Sciatic nerve (tissue), 2 donors: ENCODE results near the gene NPSR1. TPM values are rescaled to one million over a fixed set of nuclear protein-coding genes. Genes with fewer than 3 reads are reported as not detected.

ENCODE experiments used
- ATAC-seq: fragments of 200-7000 bp; cut with Tn5 transposase; one replicate; pipeline ENCODE4 v1.9.1; 2020; ENCODE audit warnings: mild to moderate bottlenecking, moderate library complexity
- DNase-seq: peaks from one replicate; pipeline ENCODE4 v3.0.0-alpha.2; 2020; ENCODE audit warnings: low spot score
- intact Hi-C: fragments of 100-400 bp; cut with DNase I; formaldehyde crosslinking; loops from one replicate; pipeline ENCODE4 v1.14.2; 2022
- total RNA-seq: library from RNA; stranded (reverse); fragmentation: NEBNext Ultra II Directional; extraction: Animal tissue kit (Norgen Biotek cat#: 25700); gene quantifications from one replicate; pipeline ENCODE4 v1.2.1, GENCODE V29; 2021
- donor health status: DM: no; HTN: no; CAD: no.
- donor health status: DM: no; HTN: no; CAD: no.

The NPSR1 gene
- total RNA-seq, 1 donor from 2014 or later, result not detected

GRCh38 chr7:34709771-34710170 is 51.8 kb downstream of the NPSR1 start:
- intact Hi-C loops, result no loop called here
- ATAC-seq (no peak), DNase-seq (no peak)

DNA sequence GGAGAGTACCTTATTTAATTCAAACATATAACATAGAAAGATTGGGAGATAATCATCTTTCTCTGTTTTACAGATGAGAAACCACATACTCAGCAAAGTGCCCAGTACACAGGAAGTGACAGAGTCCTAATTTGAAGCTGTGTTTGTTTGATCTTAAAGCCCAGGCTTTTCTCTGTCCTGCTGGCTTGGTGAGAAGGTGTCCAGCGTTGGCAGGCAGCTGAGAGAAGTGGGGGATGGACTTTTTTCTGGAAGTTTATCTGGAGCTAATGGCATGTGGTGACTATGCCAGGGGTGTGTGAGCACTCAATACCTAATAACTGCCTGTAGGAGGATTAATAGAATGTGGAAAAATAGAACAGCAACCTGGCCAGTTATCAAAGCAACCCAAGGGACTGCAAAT is 60.8 kb downstream of the NPSR1 start:
- DNase-seq (no peak), ATAC-seq (no peak)
- intact Hi-C loops, result no loop called here

GRCh38 chr7:34719636-34720035 is 61.6 kb downstream of the NPSR1 start:
- ATAC-seq (no peak), DNase-seq (no peak)
- intact Hi-C loops, result no loop called here

- DNase-seq (no peak), ATAC-seq (no peak)
- intact Hi-C loops, result no loop called here
Measured at GRCh38 chr7:34720289-34720688, 62.3 kb downstream of the NPSR1 start.

DNA sequence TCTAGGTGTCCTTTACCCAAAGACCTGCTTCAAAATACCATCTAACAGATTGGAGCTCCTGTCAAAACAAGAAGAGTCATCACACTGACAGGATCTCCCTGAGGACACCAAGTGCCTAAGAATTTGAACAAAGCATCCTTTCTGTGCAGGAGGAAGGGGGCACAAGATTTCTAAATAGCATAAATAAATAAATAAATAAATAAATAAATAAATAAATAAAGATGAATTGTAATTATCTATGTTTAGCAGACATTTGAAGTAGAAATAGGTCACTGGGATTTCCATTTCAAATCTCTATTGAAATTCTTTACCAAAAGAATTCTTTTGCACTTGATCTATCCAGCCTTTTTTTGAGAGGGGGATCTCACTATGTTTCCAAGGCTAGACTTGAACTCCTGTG is 65.3 kb downstream of the NPSR1 start:
- intact Hi-C loops, result no loop called here
- ATAC-seq, result no peak
- DNase-seq, result no peak

DNA sequence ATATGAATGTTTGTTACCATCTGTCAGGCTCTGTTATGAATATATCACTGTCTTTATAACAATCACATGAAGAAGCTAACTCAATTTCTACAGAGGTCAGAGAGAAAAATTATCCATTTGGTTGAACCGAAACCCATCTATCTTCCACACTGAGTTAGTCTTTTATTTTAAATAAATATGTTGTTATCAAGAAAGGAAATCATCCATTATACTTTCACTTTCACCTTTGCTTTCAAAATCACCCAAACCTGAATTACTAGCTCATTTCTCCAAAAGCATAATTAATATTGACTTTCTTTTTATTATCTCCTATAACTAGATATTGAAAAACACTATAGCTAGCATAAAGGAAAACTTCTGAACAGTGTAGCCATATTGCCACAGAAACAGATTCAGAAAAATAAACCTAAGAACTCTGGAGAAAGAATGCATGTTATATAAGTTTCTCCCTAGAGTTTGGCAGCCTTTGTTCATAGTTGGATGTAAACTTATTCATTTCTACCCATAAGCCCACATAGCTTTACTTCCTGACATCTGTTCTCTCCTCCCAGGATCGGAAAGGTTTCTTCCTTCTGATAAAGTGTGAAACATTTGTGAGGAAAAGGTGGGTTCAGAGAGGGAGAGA is 66.0 kb downstream of the NPSR1 start:
- no peak for ATAC-seq

GRCh38 chr7:34726221-34726620 is 68.2 kb downstream of the NPSR1 start:
- DNase-seq (no peak), ATAC-seq (no peak)
- intact Hi-C loops, result no loop called here

More for the DNA sequence above, 66.0 kb downstream of the NPSR1 start:
- no peak for DNase-seq
- intact Hi-C loops, result no loop called here

DNA sequence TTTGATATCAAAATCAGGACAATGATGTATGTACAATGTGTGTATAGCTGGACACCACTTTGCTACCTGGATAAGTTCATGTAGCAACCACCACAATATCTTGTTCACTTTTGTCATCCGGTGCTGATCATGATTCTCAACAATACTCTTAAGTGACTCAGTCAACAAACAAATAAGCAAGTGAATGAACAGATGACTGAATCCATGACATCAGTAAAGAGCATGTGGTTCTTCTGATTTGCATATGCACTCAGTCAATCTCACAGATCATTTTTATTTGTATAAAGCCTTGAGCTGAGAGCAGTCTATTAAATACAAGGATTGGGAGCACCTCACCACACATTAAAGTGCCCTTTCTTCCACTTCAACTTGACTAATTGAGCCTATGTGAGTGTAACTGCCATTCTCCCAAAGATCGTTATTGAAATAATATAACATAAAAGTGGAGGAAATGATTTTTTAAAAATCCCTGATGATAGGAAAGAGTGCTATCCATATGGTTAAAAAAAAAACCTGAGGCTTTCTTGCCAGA is 69.5 kb downstream of the NPSR1 start:
- DNase-seq (no peak), ATAC-seq (no peak)
- intact Hi-C loops, result no loop called here

- intact Hi-C loops, result no loop called here
- ATAC-seq (no peak), DNase-seq (no peak)
Measured at GRCh38 chr7:34728156-34728555, 70.1 kb downstream of the NPSR1 start.

DNA sequence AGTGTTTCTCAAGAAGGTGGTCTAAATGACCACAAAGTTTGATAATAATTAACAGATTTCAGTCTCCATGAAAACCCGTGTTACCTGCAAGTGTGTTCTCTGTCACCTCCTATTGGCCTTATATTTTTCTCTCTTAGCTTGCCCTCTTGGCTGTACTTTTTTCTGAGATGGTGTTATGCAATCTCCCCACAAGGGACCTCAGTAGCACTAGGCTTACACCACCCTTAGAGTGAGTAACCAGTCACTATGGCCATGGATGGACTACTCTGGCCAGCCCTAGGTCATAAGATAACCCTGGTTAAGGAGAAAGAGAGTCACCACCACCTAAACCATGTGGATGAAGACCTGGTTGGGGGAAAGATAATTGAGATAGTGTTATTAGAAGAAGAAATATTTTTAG is 76.8 kb downstream of the NPSR1 start:
- ATAC-seq, result no peak
- intact Hi-C loops, result no loop called here

DNA sequence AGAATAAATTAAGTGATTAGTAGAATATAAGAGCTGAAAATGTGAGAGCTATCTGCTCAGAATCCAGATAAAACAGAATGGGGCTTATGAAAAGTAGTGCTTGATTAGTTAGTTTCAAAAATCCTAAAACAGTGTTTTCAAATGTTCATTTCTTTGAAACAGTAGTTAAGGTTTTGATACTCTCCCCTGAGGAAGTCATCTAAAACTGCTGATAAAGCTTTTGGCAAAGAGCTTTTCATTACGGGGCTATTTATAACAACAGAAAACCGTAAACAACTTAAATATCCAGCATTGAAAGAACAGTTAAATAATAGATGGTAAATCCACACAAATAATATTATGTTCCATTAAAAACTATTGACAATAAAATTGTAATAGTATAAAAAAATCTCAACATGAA is 77.5 kb downstream of the NPSR1 start:
- no peak for ATAC-seq
- intact Hi-C loops, result no loop called here
- no peak for DNase-seq

More for the DNA sequence above, 76.8 kb downstream of the NPSR1 start:
- no peak for DNase-seq

- intact Hi-C loops, result no loop called here
- ATAC-seq, result no peak
- no peak for DNase-seq
Measured at GRCh38 chr7:34739651-34740300, 81.8 kb downstream of the NPSR1 start.

DNA sequence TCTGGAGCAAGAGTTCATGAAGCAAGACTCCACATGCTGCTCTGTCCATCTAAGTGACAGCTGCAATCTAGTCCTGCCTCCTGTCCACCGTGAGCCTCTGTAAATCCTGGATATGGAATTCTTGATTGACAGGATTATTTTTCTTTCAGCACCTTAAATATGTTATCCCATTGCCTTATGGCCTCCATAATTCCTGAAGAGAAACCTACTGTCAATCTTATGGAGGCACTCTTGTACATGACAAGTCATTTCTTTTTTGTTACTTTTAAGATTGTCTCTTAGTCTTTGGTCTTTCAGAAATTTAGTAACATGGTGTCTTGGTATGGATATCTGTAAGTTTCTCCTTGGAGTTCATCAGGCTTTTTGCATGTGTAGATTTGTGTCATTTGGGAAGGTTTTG is 82.8 kb downstream of the NPSR1 start:
- intact Hi-C loops, result no loop called here
- DNase-seq (no peak), ATAC-seq (no peak)

DNA sequence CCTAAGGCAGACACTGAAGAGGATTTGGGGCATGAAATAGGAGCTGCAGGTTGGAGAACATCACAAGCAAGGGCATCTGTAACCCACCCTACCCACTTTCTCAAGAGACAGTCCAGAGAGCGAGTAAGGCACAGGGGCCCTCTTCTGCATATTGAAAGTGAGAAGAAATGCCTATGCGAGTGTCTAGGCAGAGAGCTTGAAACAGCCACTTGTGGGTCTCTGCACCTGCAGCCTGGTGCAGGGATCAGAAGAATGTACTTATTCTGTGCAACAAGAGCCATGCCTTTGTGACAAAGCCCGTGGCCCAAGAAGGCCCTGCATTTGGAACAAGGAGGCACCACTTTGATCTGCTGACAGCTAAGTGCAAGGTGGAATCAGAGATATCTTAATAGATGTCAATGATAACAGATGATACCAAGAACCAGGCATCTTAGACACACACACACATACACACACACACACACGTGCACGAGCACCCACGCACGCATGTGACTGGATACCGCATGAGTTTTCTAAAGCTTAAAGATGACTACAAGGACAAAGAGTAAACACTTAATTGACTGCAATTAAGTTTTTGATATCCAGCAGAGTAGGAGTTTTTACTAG is 89.3 kb downstream of the NPSR1 start:
- intact Hi-C loops, result no loop called here
- DNase-seq (no peak), ATAC-seq (no peak)

GRCh38 chr7:34747867-34748727 is 90.1 kb downstream of the NPSR1 start:
- DNase-seq (no peak), ATAC-seq (peak; percentile 32)
- intact Hi-C loops, result no loop called here

DNA sequence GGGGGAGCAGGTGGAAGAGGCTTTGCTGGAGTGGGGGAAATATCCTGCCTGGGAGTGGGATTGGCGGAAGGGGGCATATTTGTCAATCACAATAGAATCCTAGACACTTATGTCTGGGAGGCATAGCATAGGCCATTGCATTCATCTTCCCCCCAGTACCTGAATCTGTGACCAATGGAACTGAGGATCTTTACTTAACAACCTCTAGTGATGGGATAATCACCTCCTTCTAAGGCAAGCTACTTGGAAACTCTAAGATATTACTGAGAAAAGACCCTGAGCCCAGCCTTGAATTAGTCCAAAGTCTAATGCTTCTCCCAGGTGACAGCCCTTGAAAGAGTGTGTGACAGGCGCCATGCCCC is 90.7 kb downstream of the NPSR1 start:
- intact Hi-C loops, result no loop called here
- DNase-seq, result no peak
- ATAC-seq, result no peak

DNA sequence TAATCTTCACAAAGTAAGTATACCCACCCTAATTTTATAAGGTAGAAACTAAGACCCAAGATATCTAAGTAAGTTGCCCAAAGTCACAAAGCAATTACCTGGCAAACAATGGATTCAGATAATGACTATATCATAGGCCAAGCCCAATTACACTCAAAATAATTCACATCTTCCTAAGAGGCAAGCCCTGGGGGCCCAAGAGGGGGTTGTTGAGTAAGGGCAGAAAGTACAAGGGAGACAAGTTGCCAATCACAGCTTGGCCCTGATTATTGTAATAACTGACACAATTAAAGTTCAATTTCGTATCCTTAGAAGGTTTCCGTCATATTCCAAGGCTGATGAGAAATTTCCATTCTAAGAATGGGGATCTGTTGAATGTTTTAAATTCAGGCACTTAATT is 91.4 kb downstream of the NPSR1 start:
- DNase-seq, result no peak
- ATAC-seq, result no peak
- intact Hi-C loops, result no loop called here

DNA sequence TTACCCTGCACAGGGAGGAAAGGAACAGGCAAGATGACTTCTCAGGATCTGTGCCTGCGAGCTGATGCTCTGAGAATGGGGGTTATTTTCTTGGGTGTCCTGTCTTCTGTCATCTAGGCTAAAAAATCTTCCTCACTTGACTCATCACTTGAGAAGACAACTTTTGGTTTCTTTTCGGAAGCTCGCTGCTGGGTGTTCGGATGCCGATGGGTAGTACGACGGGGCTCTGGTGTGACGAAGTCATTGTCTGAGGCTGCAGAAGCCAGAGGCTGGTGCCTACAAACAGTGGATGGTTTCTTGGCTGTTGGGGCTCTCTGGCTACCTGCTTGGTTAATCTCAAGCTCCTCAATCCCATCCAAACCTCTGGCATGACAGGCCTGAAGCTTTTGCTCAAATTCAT is 92.2 kb downstream of the NPSR1 start:
- intact Hi-C loops, result no loop called here
- ATAC-seq (no peak), DNase-seq (no peak)

- intact Hi-C loops, result no loop called here
- ATAC-seq (no peak), DNase-seq (no peak)
Measured at GRCh38 chr7:34750636-34751035, 92.6 kb downstream of the NPSR1 start.
